GM12878 (cell line): Measurements from ENCODE around the gene VPS13C. TPM values are rescaled to one million over a fixed set of nuclear protein-coding genes. Genes with fewer than 3 reads are reported as not detected.

Experiments
- ATAC-seq: fragments of 200-7000 bp; cut with Tn5 transposase; 3 replicates; pipeline ENCODE4 v1.9.1; 2020; ENCODE audit warnings: mild to moderate bottlenecking, moderate library complexity
- BruUV-seq: library from RNA; stranded (reverse); fragments of 400-500 nt; replicated peaks from 2 replicates; lab custom pipeline; 2021; lab: Mats Ljungman, UMichigan
- CTCF ChIA-PET: fragments of 300-600 bp; sonication (Branson Sonifier 250); formaldehyde crosslinking; extraction: SDS; loops from one replicate; lab custom pipeline; 2021; ENCODE audit warnings: inconsistent platforms; lab: Yijun Ruan, JAX
- POLR2A ChIA-PET: fragments of 350-600 bp; formaldehyde crosslinking; extraction: SDS; loops from one replicate; lab custom pipeline; 2021; ENCODE audit warnings: inconsistent platforms; lab: Charles Lee
- RAD21 ChIA-PET: fragments of 300-600 bp; sonication (Branson Sonifier 250); formaldehyde crosslinking; loops from one replicate; lab custom pipeline; 2023; ENCODE audit warnings: antibody characterized with exemption; ENCODE audit not compliant: unreplicated experiment; lab: Charles Lee
- SMC1A ChIA-PET: fragments of 300-600 bp; sonication (Branson Sonifier 250); formaldehyde crosslinking; loops from one replicate; lab custom pipeline; 2023; ENCODE audit not compliant: unreplicated experiment, uncharacterized antibody; lab: Charles Lee
- DNase-seq: peaks from one replicate; pipeline ENCODE4 v3.0.0-alpha.2; 2011; ENCODE audit warnings: low read depth, low spot score
- FAIRE-seq: peaks from 3 replicates; lab custom pipeline; 2011; peaks lifted over from hg19 to GRCh38; lab: Jason Lieb, UNC
- H2AFZ ChIP-seq: 2 replicates; pipeline ENCODE4 v1.6.0; 2011; ENCODE audit warnings: low read depth, low read length, control low read depth; ENCODE audit not compliant: control insufficient read depth
- H3K27ac ChIP-seq: 2 replicates; pipeline ENCODE4 v1.5.1; 2011; ENCODE audit warnings: control low read depth; ENCODE audit not compliant: control insufficient read depth, insufficient read depth
- H3K27me3 ChIP-seq, 2 experiments: replicated peaks in 1 of 2; 2 replicates each; pipeline versions ENCODE4 v1.6.0 to v1.6.1; 2011; ENCODE audit warnings: low read length in 1 of 2; ENCODE audit not compliant: control insufficient read depth in 2 of 2, insufficient read depth in 2 of 2
- H3K36me3 ChIP-seq, 2 experiments: 2 replicates each; pipeline ENCODE4 v1.5.1; 2011; ENCODE audit warnings: low read length in 1 of 2; ENCODE audit not compliant: control insufficient read depth in 2 of 2, insufficient read depth in 2 of 2
- H3K4me1 ChIP-seq: 2 replicates; pipeline ENCODE4 v1.6.1; 2011; ENCODE audit warnings: mild to moderate bottlenecking, low read length, moderate library complexity, mixed read lengths; ENCODE audit not compliant: control insufficient read depth, insufficient read depth
- H3K4me2 ChIP-seq: 2 replicates; pipeline ENCODE4 v1.6.0; 2011; ENCODE audit warnings: control low read depth; ENCODE audit not compliant: control insufficient read depth, insufficient read depth
- H3K4me3 ChIP-seq: fragments of 200-600 bp; sonication (generic); 2 replicates; pipeline ENCODE4 v1.5.1; 2016
- H3K79me2 ChIP-seq: 2 replicates; pipeline ENCODE4 v1.6.0; 2011; ENCODE audit warnings: low read length; ENCODE audit not compliant: control insufficient read depth, insufficient read depth
- H3K9ac ChIP-seq: 2 replicates; pipeline ENCODE4 v1.8.0; 2011; ENCODE audit warnings: low read length, control low read depth, mixed read lengths; ENCODE audit not compliant: control insufficient read depth, insufficient read depth
- H3K9me3 ChIP-seq: replicated peaks from 3 replicates; pipeline ENCODE4 v1.5.1; 2011; ENCODE audit warnings: mild to moderate bottlenecking, low read length; ENCODE audit not compliant: control insufficient read depth, insufficient read depth
- H4K20me1 ChIP-seq: 2 replicates; pipeline ENCODE4 v1.6.0; 2011; ENCODE audit not compliant: control insufficient read depth, insufficient read depth
- HDAC6 ChIP-seq: fragments of 200-600 bp; sonication (generic); IDR thresholded peaks from one replicate; pipeline ENCODE4 v1.8.0; 2017; ENCODE audit warnings: antibody characterized with exemption; ENCODE audit not compliant: unreplicated experiment
- IKZF1 ChIP-seq: fragments of 450-650 bp; conservative IDR thresholded peaks from 2 replicates; pipeline ENCODE4 v1.6.1; 2017; ENCODE audit warnings: antibody characterized with exemption, mild to moderate bottlenecking
- LARP7 ChIP-seq: fragments of 450-650 bp; IDR thresholded peaks from 2 replicates; pipeline ENCODE4 v1.6.1; 2017; ENCODE audit warnings: mild to moderate bottlenecking
- WGBS: methylation state at CpG from one replicate; pipeline ENCODE4 v1.1.6; 2016; ENCODE audit warnings: low lambda C conversion rate; ENCODE audit not compliant: insufficient replicate concordance, insufficient coverage; ENCODE audit errors: missing lambda C conversion rate; 5-methylcytosine and 5-hydroxymethylcytosine counted together
- in situ Hi-C: fragments of 300-500 bp; cut with MboI; formaldehyde crosslinking; loops from 9 replicates; pipeline ENCODE4 v1.14.3; 2018; ENCODE audit warnings: mixed read lengths
- intact Hi-C: fragments of 100-400 bp; cut with micrococcal nuclease; formaldehyde crosslinking; loops from one replicate; pipeline ENCODE4 v1.14.2; 2022; ENCODE audit not compliant: unreplicated experiment
- polyA plus RNA-seq, 11 experiments: library from polyadenylated mRNA; depleted of rRNA in 4 of 11; unstranded in 6 of 11; stranded (reverse) in 5 of 11; fragments of >200 nt; fragmentation: Nextera tagmentation in 4 of 11; fragmentation: Illumina TruSeq in 1 of 11; extraction: Ambion mirVana in 4 of 11; extraction: Trizol in 1 of 11; gene quantifications; 1 replicate in 1 of 11; 2 replicates in 10 of 11; pipeline versions ENCODE4 v1.2.1 to v1.2.3, GENCODE V29; 2011 to 2016; ENCODE audit warnings: inconsistent platforms in 2 of 11, missing spikeins in 2 of 11, low read depth in 1 of 11
- total RNA-seq, 4 experiments: library from RNA; depleted of rRNA in 3 of 4; stranded (reverse); fragments of >200 nt in 3 of 4; fragmentation: Illumina TruSeq in 1 of 4; extraction: Trizol in 1 of 4; gene quantifications; 2 replicates each; pipeline versions ENCODE4 v1.2.1 to v1.2.3, GENCODE V29; 2013 to 2021
- TF ChIP-seq, protein P1 (sequence below): fragments of 450-650 bp; IDR thresholded peaks from 2 replicates; pipeline ENCODE4 v1.6.1; 2017; ENCODE audit warnings: mild to moderate bottlenecking, moderate library complexity
- TF ChIP-seq, protein P2 (sequence below): IDR thresholded peaks from 2 replicates; pipeline ENCODE4 v1.6.1; 2012; ENCODE audit warnings: mild to moderate bottlenecking, low read depth, low read length

Gene VPS13C
- total and polyA plus RNA-seq, 10 of the 15 experiments (the other 5 are each of a cell fraction or from before 2014, with no cell fraction given), result 9.3 to 53.1 (median 31.8) TPM

DNA sequence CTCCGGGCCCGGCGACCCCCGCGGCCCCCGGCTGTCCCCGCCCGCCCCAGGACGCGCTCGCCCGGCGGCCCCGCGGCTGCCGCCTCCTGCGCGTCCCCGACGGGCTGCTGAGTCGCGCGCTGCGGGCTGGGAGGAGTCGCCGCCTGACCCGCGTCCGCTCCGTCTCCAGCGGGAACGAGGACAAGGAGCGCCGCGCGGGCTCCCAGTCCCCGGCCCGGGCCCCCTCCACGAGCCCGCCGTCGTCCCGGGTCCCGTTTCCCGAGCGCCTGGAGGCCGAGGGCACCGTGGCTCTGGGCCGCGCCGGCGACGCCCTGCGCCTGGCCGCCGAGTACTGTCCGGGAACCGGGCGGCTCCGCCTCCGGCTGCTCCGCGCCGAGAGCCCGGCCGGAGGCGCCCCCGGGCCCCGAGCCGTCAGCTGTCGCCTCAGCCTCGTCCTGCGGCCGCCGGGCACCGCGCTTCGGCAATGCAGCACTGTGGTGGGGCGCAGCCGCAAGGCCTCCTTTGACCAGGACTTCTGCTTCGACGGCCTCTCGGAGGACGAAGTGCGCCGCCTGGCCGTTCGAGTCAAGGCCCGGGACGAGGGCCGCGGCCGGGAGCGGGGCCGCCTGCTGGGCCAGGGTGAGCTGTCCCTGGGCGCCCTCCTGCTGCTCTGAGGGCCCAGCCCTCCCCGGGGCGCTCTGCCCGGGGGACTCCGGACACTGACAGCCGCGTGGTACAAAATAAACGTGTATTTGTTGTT lies 8.0 kb upstream of the VPS13C start:
- H3K4me1 ChIP-seq, result peaks cover 8% of the 10 kb centered on the region
- no peaks in the 10 kb centered on the region for H3K36me3 ChIP-seq
- peak overlapping the region; percentile 60 for H2AFZ ChIP-seq
- DNase-seq (no peak), FAIRE-seq (no peak), ATAC-seq (peak; percentile 65)
- 1% methylated on average over 30 of the region's 103 CpGs for WGBS
- intact Hi-C loops, result no loop called here
- no peak overlapping the region for H3K9ac ChIP-seq
- TF ChIP-seq, protein P1, sequence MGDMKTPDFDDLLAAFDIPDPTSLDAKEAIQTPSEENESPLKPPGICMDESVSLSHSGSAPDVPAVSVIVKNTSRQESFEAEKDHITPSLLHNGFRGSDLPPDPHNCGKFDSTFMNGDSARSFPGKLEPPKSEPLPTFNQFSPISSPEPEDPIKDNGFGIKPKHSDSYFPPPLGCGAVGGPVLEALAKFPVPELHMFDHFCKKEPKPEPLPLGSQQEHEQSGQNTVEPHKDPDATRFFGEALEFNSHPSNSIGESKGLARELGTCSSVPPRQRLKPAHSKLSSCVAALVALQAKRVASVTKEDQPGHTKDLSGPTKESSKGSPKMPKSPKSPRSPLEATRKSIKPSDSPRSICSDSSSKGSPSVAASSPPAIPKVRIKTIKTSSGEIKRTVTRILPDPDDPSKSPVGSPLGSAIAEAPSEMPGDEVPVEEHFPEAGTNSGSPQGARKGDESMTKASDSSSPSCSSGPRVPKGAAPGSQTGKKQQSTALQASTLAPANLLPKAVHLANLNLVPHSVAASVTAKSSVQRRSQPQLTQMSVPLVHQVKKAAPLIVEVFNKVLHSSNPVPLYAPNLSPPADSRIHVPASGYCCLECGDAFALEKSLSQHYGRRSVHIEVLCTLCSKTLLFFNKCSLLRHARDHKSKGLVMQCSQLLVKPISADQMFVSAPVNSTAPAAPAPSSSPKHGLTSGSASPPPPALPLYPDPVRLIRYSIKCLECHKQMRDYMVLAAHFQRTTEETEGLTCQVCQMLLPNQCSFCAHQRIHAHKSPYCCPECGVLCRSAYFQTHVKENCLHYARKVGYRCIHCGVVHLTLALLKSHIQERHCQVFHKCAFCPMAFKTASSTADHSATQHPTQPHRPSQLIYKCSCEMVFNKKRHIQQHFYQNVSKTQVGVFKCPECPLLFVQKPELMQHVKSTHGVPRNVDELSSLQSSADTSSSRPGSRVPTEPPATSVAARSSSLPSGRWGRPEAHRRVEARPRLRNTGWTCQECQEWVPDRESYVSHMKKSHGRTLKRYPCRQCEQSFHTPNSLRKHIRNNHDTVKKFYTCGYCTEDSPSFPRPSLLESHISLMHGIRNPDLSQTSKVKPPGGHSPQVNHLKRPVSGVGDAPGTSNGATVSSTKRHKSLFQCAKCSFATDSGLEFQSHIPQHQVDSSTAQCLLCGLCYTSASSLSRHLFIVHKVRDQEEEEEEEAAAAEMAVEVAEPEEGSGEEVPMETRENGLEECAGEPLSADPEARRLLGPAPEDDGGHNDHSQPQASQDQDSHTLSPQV, result no peak
- TF ChIP-seq, protein P2, sequence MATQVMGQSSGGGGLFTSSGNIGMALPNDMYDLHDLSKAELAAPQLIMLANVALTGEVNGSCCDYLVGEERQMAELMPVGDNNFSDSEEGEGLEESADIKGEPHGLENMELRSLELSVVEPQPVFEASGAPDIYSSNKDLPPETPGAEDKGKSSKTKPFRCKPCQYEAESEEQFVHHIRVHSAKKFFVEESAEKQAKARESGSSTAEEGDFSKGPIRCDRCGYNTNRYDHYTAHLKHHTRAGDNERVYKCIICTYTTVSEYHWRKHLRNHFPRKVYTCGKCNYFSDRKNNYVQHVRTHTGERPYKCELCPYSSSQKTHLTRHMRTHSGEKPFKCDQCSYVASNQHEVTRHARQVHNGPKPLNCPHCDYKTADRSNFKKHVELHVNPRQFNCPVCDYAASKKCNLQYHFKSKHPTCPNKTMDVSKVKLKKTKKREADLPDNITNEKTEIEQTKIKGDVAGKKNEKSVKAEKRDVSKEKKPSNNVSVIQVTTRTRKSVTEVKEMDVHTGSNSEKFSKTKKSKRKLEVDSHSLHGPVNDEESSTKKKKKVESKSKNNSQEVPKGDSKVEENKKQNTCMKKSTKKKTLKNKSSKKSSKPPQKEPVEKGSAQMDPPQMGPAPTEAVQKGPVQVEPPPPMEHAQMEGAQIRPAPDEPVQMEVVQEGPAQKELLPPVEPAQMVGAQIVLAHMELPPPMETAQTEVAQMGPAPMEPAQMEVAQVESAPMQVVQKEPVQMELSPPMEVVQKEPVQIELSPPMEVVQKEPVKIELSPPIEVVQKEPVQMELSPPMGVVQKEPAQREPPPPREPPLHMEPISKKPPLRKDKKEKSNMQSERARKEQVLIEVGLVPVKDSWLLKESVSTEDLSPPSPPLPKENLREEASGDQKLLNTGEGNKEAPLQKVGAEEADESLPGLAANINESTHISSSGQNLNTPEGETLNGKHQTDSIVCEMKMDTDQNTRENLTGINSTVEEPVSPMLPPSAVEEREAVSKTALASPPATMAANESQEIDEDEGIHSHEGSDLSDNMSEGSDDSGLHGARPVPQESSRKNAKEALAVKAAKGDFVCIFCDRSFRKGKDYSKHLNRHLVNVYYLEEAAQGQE, result no peak
- TF ChIP-seq IKZF1, result peak; percentile 65
- TF ChIP-seq HDAC6, result peak; percentile 57
- peak; percentile 47; the same call in 1 of the 2 replicates for TF ChIP-seq LARP7
- no peaks in the 10 kb centered on the region for H4K20me1 ChIP-seq
- no peak overlapping the region for H3K27ac ChIP-seq
- H3K4me3 ChIP-seq, result peak overlapping the region; percentile 41
- H3K79me2 ChIP-seq, result no peaks in the 10 kb centered on the region
- BruUV-seq, result no TSS peak
- ChIA-PET POLR2A (no interaction called here), CTCF (interaction anchor here (1.3 to 1.5 kb wide), 2 partner anchors 10 to 86 kb away, joined by 3 to 4 read pairs; no protein-coding TSS in a partner anchor), SMC1A (interaction anchor here (0.7 to 1.3 kb wide), 3 partner anchors 93 to 238 kb away, joined by 3 to 4 read pairs (median 3); no protein-coding TSS in a partner anchor), RAD21 (no interaction called here)
- in situ Hi-C loops, result no loop called here
- no peaks in the 10 kb centered on the region for H3K9me3 ChIP-seq
- peaks cover 8 to 17% of the 10 kb centered on the region in 2 experiments for H3K27me3 ChIP-seq
- peak overlapping the region; percentile 53 for H3K4me2 ChIP-seq
